Lung (tissue), 12 donors: ENCODE data around the gene PHF21A. TPM values are rescaled to one million over a fixed set of nuclear protein-coding genes. Genes with fewer than 3 reads are reported as not detected.

Experiments used
- ATAC-seq: fragments of 200-7000 bp; cut with Tn5 transposase; one replicate; pipeline ENCODE4 v1.9.1; 2020; ENCODE audit warnings: moderate number of reproducible peaks; ENCODE audit not compliant: insufficient read depth, low FRiP score
- DNase-seq, 3 donors: peaks; one replicate each; pipeline ENCODE4 v3.0.0-alpha.2; 2013 to 2017
- H3K27ac ChIP-seq, 2 donors: one replicate each; pipeline ENCODE4 v1.5.1; 2013; ENCODE audit warnings: mild to moderate bottlenecking in 2 of 2, moderate library complexity in 2 of 2, control low read depth in 1 of 2, inconsistent platforms in 1 of 2, low read depth in 1 of 2, low read length in 1 of 2
- H3K27me3 ChIP-seq, 3 donors: one replicate each; pipeline ENCODE4 v1.5.1; 2013; ENCODE audit warnings: low read length in 2 of 3; ENCODE audit not compliant: control insufficient read depth in 3 of 3, insufficient read depth in 3 of 3
- H3K36me3 ChIP-seq, 4 donors: one replicate each; pipeline ENCODE4 v1.5.1; 2013; ENCODE audit warnings: low read length in 4 of 4, mild to moderate bottlenecking in 1 of 4, moderate library complexity in 1 of 4; ENCODE audit not compliant: control insufficient read depth in 4 of 4, insufficient read depth in 4 of 4
- H3K4me1 ChIP-seq, 5 donors: one replicate each; pipeline ENCODE4 v1.5.1; 2013; ENCODE audit warnings: low read length in 5 of 5, mild to moderate bottlenecking in 2 of 5, moderate library complexity in 1 of 5; ENCODE audit not compliant: control insufficient read depth in 5 of 5, insufficient read depth in 5 of 5
- H3K4me3 ChIP-seq: one replicate; pipeline ENCODE4 v1.5.1; 2013; ENCODE audit warnings: mild to moderate bottlenecking, control low read depth, moderate library complexity
- H3K9ac ChIP-seq, 2 donors: one replicate each; pipeline ENCODE4 v1.5.1; 2013; ENCODE audit warnings: low read length in 2 of 2, control low read depth in 1 of 2; ENCODE audit not compliant: insufficient read depth in 1 of 2
- H3K9me3 ChIP-seq, 4 donors: one replicate each; pipeline ENCODE4 v1.5.1; 2013; ENCODE audit warnings: low read length in 3 of 4, mild to moderate bottlenecking in 1 of 4, moderate library complexity in 1 of 4; ENCODE audit not compliant: control insufficient read depth in 4 of 4, insufficient read depth in 3 of 4
- CTCF ChIP-seq: IDR thresholded peaks from 2 replicates; pipeline ENCODE4 v1.5.1; 2012; ENCODE audit warnings: mild to moderate bottlenecking; ENCODE audit errors: control extremely low read depth, extremely low read depth
- WGBS, 2 donors: extraction: QIAGEN DNeasy Blood & Tissue Kit; methylation state at CpG; one replicate each; pipeline ENCODE4 v1.1.7; 2013; 5-methylcytosine and 5-hydroxymethylcytosine counted together
- polyA plus RNA-seq, 2 donors: library from polyadenylated mRNA; stranded (reverse); fragments of 200-250 nt; gene quantifications; one replicate each; pipeline ENCODE4 v1.2.1, GENCODE V29; 2013
- total RNA-seq, 2 donors: library from RNA; depleted of rRNA in 1 of 2; stranded (reverse); fragments of >200 nt in 1 of 2; gene quantifications; one replicate each; pipeline ENCODE4 v1.2.1, GENCODE V29; 2014 to 2021
- donor health status: control.
- donor health status: control.
- donor health status: Bipolar disorder and iron deficiency.
- donor health status: healthy.
- donor health status: DM: yes; HTN: yes; CAD: no.

PHF21A gene
- total and polyA plus RNA-seq, 4 donors = 16.2 to 57.0 (median 29.9) TPM

DNA sequence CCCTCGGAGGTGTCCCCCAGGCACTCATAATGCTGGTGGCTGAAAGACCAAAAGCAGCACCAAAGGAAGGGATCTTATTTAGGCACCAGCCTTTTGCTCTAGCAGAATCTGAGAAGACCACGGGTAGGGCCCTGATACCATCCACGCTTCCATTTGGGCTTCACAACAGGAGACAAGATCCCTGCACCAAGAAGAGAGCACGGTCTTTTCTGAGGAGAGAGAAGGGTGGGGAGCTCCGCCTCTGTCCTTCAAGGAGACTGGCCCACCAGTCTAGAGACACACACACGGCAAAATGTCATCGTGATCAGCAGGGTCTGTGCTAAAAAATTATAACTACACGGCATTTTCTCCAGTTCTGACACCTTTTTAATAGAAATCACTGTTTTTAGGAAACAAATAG lies 189.0 kb downstream of the PHF21A start:
- TF ChIP-seq CTCF = no peak
- WGBS, 2 donors = 90 to 94% methylated on average over 8 of the region's 8 CpGs
- Histone ChIP-seq H3K9me3 (no peaks in the 10 kb centered on the region), H3K27me3 (no peaks in the 10 kb centered on the region), H3K9ac (no peak overlapping the region), H3K27ac (no peak overlapping the region), H3K4me1 (peaks cover 0 to 6% (median 0%) of the 10 kb centered on the region in 5 donors), H3K4me3 (no peak overlapping the region), H3K36me3 (peaks cover 6 to 36% (median 12%) of the 10 kb centered on the region in 4 donors)
- DNase-seq (no peak), ATAC-seq (no peak)

DNA sequence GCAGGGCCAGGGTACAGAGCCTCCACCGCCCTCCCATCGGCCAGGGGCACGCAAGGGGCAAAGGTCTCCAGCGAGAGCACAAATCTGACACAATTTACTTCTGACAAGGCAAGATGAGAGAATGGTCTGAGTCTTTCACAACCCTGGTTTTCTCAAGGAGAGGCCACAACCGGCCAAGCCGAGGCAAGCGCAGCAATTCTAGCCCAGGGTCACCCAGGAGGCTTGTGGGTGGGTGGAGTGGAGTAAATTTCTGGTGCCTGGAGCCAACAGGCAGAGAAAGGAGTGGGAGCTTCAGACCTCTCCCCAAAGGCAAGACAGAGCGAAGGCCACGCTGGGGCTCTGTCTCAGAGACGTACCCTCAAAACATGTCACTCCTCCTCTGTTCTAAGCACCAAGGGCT lies 189.5 kb downstream of the PHF21A start:
- Histone ChIP-seq H3K9ac (no peak overlapping the region), H3K9me3 (no peaks in the 10 kb centered on the region), H3K4me1 (peaks cover 0 to 6% (median 0%) of the 10 kb centered on the region in 5 donors), H3K4me3 (no peak overlapping the region), H3K27ac (no peak overlapping the region), H3K36me3 (peaks cover 6 to 36% (median 12%) of the 10 kb centered on the region in 4 donors), H3K27me3 (no peaks in the 10 kb centered on the region)
- no peak for DNase-seq
- no peak for TF ChIP-seq CTCF
- WGBS, 2 donors = 85 to 88% methylated on average over 10 of the region's 10 CpGs
- ATAC-seq = no peak

DNA sequence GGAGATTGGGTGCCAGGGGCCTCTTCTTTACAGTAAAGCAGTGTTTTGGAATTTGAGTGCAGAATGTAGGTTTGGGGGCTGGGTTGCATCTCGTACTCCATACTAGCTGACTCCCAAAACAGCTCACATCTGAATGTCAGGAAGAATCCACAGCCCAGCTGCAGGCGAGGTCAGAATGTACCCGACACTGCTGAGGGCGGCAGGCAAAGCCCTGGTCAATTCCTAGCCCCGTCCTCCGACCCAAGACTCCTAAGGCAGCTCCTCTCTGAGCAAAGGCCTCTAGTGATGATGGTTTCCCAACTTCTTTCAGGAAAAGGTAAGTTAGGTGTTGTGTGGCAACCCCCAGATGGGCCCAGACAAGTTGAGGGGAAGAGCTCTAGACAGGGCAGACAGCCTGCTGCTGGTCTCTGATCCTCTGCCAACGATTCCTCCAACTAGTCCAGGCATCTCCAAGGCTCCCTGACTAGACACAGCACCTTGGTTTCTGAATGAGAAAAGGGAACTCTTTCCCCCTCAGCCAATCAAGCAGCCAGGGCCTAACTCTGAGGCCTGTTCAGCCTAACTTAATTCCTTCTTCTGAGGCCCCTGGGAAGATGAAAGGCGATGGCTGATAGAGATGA lies 190.2 kb downstream of the PHF21A start:
- no peak overlapping the region for H3K9ac ChIP-seq
- no peak overlapping the region for H3K4me3 ChIP-seq
- H3K9me3 ChIP-seq = no peaks in the 10 kb centered on the region
- no peak for TF ChIP-seq CTCF
- ATAC-seq (no peak), DNase-seq (no peak)
- H3K4me1 ChIP-seq = peaks cover 0 to 6% (median 0%) of the 10 kb centered on the region in 5 donors
- H3K27me3 ChIP-seq = no peaks in the 10 kb centered on the region
- H3K36me3 ChIP-seq = peaks cover 6 to 34% (median 12%) of the 10 kb centered on the region in 4 donors
- H3K27ac ChIP-seq = no peak overlapping the region
- WGBS, 2 donors = 88 to 92% methylated on average over 8 of the region's 8 CpGs
